Fibroblast of skin of left quadriceps (primary cell): Measurements from ENCODE around the gene TUBA1A.
"Not testable (repeated sequence)": the region's sequence is repeated elsewhere in the genome, so short reads cannot be mapped to it uniquely, and the experiment has no call there.

Experiments
- DNase-seq, 2 experiments: peaks; one replicate each; pipeline ENCODE4 v3.0.0-alpha.2; 2013; ENCODE audit warnings: low read depth in 2 of 2

TUBA1A gene

DNA sequence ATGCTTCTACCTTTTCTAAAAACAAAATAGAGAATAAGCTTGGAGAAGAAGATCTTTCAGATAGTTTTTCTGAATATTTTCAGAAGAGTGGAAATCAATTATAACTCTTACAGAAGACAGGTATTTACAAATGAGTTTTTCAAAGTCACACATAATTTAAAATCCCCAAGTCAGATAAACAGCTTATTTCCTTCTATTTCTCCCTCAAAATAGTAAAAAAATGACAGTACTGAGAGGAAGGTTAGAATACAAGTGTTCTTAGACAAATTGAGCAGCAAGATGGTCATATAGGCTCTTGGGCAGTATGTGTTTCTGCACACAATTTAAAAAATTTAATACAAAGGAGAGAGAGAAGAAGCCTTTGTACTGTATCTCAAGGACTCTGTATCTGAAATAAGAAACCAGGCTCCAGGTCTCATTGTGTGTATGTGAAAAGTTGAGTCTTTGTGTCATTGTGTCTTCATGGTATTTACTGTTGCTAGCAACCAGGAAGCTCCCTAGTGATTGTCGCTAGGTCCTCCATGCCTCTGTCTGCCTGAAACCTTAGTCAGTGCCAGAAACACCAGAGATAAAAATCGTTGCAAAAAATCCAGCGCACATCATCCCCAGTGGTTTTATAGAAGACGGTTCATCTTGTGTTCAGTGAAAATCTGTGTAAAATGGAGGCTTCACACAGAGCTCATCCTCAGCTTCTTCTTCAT lies 12.9 kb upstream of the TUBA1A start:
- DNase-seq: no peak

DNA sequence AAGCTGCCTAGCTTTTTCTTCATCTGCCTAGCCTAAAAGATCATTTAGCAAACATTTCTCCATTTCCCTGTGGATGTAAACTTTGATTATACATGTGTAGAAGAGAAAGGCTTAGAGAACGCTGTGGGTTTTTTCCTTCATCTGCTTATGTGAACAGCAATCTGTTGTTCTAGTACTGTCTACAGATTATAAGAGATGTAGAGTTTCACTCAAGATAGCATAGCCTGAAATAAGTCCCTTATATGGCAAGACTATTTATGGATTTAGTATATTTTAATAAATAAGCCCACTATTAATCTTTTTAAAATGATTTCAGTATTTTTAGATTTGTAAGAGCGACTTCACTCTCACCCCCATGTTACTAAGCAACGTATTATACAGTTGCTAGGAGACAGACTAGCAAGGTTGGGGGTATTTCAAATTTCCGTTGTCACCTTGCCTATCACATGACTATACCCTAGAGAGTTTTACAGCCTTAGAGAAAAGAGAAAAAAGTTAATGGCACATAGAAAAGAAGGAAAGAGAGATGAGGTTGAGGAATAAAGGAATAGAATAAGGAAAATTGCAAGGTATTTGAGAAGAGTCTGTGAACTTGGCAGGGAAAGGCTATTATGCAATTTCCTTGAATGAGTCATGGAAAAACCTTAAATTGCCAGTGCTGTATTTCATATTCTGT lies 12.2 kb upstream of the TUBA1A start:
- peak; percentile 69 to 72 for DNase-seq

DNA sequence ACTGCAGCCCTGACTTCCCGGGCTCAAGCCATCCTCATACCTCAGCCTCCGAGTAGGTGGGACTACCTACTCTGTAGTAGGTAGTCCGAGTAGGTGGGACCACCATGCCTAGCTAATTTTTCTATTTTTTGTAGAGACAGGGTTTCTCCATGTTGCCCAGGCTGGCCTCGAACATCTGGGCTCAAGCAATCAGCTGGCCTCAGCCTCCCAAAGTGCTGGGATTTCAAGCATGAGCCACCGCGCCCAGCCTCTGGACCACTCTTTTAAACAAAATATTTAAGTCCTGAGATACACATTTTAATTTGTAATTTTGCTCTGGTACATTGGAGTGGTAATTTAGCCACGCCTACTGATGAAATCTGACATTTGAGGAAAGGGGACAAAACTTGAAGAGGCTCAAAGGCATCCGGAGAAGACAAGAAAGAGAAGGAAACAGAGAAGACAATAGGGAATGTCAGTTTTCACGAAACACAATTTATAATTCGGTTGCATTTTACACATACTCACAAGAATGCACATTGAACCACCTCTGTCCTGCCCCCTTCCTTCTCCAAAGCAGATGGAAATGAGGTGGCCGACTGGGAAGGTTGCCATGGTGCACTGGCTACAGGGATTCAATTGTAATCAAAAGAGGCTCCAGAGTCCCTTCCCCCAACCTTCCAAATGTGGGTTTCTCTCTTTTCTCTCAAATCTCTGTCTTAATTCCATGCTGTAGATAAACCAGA lies 9.7 kb upstream of the TUBA1A start:
- DNase-seq: peak; percentile 85 to 87

DNA sequence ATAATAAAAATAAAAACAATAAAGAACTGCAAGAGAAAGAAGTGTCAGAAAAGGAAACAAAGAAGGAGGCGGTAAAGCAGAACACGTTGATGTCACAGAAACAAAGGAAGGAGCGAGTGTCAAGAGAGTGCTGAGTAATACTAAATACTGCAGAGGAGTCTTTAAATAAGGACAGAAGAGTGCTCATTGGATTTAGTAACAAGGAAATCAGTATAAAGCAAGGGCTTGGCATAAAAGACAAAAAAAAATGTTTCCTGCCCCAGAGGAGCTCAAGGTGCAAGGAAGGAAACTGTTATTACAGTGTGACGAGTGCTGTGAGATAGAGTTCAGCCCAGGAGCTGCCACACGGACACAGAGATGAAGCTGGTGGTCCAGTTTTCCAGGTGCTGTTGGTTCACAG lies 8.4 kb upstream of the TUBA1A start:
- DNase-seq: no peak

DNA sequence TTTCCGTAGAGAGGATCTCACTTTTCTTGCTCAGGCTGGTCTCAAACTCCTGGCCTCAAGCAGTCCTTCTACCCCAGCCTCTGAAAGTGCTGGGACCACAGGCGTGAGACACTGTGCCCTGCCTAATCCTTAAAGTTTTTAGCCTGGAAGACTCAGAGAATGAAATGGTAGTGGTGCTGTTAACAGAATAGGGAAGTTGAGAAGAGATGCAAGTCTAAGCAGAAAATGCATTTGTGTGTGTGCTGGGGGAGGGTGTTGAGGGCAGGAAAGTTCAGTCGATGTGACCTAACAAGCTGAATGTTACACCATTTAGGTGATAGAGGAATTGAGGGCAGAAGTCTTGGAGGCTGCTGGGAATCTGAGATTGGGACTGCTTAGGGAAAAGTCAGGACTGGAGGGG lies 6.9 kb upstream of the TUBA1A start:
- DNase-seq: no peak

DNA sequence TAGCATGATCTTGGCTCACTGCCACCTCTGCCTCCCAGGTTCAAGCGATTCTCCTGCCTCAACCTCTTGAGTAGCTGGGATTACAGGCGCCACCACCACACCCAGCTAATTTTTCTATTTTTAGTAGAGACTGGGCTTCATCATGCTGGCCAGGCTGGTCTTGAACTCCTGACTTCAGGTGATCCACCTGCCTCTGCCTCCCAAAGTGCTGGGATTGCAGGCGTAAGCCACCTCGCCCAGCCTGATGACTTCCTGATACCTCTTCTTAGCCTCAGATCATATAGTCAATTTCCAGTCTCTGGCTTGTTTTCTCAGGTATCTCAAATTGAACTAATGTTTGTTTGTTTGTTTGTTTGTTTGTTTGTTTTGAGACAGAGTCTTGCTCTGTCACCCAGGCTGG lies 4.9 kb upstream of the TUBA1A start:
- DNase-seq: not testable (repeated sequence)

DNA sequence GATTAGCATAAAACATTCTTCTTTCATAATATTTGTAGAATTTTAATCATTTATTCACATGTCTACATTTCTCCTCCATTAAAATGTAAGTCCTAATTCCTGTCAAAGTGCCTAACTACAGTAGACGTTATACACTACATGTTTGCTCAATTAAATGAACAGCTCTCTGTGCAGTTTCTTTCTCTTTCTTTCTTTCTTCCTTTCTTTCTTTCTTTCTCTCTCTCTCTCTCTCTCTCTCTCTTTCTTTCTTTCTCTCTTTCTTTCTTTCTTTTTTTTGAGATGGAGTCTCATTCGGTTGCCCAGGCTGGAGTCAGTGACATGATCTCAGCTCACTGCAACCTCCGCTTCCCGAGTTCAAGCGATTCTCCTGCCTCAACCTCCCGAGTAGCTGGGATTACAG lies 2.6 kb upstream of the TUBA1A start:
- not testable (repeated sequence) for DNase-seq

DNA sequence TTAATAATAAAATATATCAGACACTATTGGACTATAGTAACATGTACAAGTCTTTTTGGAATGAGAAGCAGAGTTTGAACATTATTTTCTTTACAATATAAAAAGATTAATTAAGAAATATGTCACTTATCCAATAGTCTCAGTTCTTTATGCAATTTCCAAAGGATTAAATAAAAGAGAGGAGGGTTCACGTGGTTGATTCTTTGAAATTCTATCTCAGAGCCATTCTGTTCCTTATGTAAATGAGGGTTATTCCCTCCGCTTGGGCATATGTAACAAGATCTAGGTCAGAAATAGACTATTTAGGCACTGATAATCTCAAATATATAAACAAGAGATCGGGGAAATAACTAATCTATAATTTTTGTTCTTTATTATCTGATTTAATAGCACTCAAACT lies 2.1 kb upstream of the TUBA1A start:
- no peak for DNase-seq

DNA sequence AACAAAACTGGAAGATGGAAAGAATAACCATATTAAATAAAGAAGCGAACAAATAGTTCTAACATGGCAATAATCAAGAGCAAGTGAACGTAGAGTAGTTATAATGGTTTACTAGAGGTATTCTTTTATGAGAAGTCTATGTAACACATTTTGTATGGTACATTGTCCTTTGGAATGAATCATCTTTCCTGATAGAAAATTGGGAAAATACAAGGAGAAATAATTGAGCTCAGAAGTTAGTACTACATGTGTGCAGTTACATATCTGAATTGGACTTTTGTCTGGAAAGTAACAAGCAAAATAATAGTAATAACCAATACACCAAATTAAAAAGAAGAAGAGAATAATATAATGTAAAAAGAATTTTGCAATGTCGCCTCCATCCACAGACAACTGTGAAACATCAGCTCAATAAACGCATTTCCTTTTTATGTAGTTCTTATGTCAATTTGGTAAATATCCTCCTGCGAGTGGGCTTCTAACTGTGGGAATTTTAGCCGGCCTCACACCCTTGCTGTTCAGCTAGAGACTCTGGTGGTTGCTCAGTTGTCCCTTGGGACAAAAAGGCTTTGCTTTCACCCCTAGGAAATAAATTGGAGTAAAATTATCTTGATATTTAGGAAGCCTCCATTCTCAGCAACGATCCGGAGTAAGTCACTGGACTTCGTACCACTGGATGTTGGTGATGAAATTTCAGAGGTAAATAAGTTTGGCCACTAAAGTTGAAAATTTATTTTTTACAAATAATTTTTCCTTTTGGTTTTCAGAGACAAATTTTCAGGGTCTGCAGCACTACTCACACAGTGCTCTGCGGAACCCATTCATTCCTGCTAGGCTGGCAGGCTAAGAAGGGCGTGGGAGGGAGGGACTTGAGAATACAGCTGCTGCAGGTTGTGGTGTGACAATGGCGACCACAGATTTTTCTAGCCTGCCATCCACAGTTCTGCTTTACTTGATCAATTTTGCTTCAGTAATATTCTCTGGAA lies 1.1 kb upstream of the TUBA1A start:
- DNase-seq: no peak

DNA sequence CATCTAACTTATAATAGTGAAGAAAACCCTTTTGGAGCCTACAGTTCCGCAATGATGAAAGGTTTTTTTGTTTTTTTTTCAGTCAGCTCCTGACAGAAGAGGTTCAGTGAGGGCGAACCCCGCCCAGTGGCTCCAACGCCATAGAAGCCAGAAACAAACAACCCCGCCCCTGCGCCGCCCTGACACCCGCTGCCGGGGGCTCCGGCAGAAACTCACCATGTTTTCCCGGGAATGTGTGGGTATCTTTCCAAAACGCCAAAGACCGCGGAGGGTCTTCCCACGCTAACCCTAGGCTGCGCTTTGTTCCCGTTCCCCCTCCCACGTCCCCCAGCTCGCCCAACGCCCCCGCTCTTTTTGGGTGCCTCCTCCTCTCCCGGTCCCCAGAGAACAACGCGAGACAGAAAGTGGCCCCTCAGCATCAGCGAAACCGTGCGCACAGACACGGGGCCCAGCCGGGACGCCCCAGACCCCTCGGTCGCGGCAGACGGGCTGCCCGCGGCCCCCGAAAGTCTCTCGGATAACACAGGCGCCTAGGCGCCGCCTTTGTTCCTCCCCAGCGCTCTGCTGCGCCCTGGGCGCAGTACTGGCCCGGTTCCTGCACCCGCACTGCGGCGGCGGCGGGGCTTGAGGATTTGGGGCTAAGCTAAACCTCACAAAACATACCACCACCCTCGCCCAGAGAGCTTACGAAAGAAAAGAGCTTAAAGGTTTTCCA lies 522 bp downstream of the TUBA1A start:
- DNase-seq: peak; percentile 20 to 23

DNA sequence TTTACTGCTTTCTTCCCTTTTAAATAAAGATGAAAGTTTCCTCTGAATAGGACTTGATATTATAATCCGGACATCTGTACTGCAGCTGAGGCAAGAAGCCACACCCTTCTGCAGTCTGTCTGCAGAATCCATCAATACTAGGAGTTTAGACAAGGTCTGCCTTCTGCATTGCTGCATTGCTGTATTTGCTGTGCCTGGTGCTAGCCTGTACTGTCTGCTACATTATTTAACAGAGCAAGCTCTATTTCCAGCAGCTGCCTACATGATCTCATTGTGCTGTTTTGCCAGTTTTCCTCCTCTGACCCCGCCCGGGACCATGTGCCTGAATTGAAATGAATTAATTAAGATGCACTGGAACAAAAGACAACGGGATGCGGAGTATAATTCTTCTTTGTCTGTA lies 1.7 kb downstream of the TUBA1A start:
- peak; percentile 28 to 29 for DNase-seq

DNA sequence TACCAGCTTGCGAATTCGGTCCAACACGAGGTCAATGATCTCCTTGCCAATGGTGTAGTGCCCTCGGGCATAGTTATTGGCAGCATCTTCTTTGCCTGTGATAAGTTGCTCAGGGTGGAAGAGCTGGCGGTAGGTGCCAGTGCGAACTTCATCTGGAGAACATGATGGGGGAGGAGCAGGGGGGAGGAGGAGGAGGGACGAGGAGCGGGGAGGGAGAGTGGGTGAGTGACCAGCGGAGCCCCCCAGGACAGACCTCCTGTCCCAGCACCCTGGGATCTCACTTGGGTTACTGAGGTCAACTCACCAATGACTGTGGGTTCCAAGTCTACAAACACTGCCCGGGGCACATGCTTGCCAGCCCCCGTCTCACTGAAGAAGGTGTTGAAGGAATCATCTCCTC lies 2.6 kb downstream of the TUBA1A start:
- not testable (repeated sequence) for DNase-seq

DNA sequence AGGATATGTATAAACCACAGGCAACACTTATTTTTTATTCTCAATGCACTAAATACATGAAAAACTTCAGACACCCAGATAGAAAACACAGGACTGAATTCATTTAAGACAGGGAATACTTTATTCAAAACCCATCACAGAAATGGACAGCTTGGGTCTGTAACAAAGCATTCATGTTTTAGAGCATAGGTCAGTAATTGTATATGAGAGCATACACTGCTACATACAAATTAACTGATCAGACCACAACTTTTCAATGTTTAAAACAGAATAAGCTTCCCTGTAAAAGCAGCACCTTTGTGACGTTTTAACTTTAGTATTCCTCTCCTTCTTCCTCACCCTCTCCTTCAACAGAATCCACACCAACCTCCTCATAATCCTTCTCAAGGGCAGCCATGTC lies 4.2 kb downstream of the TUBA1A start:
- DNase-seq: not testable (repeated sequence)

DNA sequence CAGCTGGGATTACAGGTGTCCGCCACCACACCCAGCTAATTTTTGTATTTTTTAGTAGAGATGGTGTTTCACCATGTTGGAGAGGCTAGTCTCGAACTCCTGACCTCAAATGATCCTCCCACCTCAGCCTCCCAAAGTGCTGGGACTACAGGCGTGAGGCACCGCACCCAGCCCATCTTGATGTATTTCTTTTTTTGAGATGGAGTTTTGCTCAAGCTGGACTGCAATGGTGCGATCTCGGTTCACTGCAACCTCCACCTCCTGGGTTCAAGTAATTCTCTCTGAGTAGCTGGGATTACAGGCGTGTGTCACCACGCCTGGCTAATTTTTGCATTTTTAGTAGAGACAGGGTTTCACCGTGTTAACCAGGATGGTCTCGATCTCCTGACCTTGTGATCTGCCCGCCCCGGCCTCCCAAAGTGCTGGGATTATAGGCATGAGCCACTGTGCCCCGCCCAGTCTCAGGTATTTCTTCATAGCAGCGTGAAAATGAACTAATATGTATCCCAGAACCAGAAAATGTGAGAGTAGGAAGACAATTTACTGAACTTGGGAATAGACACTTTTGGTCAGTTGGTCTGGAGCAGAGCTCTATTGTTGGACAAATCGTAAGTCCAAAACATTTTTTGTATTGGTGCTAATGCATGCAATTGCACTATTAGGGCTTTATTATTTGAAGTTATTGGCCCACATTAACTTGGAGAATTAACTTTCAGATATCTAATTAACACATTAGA lies 5.5 kb downstream of the TUBA1A start:
- DNase-seq: not testable (repeated sequence)

DNA sequence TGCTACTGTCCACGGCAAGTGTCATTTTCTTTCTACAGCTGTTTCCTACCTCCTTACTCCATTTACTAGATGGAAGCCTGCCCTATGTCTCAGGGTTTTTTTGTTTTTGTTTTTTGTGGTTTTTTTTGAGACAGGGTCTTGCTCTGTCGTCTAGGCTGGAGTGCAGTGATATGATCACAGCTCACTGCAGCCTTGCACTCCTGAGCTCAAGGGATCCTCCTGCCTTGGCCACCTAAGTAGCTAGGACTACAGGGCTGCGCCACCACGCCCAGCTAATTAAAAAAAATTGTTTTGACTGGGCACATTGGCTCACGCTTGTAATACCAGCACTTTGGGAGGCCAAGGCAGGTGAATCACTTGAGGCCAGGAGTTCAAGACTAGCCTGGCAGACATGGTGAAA lies 14.7 kb downstream of the TUBA1A start:
- no peak for DNase-seq

DNA sequence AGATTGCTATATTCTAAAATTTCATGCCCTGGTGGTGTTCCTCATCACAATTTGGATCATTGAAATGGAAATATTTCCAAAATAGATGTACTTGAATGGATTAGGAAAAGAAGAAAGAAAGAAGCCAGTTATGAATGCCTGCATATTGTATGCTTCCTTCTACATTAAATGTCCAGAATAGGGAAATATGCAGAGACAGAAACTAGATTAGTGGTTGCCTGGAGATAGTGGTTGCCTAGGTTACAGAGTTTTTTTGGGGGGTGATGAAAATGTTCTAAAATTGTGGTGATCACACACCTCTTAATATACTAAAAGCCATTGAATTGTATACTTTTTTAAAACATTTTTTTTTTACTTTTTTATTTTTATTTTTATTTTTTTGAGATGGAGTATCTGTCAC lies 18.0 kb downstream of the TUBA1A start:
- DNase-seq: no peak

DNA sequence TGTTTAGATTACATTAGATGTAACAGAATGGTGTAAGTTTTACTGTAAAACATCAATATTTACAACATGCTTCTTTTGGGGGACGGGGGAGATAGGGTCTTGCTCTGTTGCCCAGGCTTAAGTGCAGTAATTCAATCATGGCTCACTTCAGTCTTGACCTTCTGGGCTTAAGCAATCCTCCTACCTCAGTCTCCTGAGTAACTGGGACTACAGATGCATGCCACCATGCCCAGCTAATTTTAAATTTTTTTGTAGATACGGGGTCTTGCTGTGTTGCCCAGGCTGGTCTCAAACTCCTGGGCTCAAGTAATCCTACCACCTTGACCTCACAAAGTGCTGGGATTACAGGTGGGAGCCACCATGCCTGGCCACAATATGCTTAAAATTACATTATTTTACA lies 23.8 kb downstream of the TUBA1A start:
- no peak for DNase-seq

DNA sequence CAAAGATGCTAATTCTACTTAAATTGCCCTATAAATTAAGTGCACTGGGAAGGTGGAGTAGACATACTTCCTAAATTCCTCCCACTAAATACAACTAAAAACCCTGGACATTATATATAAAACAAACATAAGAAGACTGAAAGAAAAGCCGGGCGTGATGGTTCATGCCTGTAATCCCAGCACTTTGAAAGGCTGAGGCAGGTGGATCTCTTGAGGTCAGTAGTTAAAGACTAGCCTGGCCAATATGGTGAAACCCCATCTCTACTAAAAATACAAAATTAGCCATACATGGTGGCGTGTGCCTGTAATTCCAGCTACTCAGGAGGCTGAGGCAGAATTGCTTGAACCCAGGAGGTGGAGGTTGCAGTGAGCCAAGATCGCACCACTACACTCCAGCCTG lies 27.0 kb downstream of the TUBA1A start:
- DNase-seq: not testable (repeated sequence)

DNA sequence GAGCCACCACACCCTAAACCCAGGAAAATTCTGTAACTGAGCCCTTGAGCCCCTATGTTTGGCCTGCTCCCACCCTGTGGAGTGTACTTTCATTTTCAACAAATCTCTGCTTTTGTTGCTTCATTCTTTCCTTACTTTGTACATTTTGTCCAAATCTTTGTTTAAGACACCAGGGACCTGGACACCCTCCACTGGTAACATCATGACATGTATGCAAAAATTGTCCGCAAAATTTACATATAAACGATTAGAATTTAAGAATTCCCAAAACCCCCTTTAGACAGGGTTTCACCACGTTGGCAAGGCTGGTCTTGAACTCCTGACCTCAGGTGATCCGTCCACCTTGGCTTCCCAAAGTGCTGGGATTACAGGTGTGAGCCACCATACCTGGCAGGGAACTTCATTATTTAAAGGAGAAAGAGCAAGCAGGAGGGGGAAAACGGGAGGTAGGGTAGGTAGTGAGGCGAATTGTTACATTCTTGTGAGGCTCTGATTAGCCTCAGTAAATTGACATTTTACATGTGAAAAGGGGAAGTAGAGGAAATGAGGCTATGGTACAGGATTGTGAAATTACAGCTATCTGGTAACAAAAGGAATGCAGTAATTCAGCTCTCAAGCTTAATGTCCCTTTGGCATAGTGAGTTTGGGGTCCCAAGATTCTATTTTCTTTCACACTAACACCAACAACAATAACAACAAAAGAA lies 27.6 kb downstream of the TUBA1A start:
- no peak for DNase-seq

DNA sequence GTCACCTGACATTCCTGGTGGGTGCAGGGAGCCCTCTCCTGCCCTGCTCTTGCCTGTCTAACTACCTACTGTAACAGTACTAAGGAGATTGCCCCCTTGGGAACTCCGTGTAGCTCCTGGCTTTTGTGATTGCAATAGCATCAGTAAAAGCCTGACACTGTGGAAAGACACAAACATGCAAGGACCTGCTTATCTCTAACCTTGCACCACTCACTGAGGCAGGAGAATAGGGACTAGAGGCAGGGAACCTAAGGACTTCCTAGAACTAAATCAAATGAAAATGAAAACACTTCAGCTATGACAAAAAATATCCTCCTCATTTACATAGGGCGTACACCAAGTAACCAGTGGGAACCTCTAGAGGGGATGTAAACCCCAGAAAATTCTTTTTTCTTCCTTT lies 28.5 kb downstream of the TUBA1A start:
- DNase-seq: no peak
